GM12892 (cell line): ENCODE results near the gene TCF12.

ENCODE experiments used
- POLR2A ChIP-seq: IDR thresholded peaks from 2 replicates; pipeline ENCODE4 v1.6.1; 2011; ENCODE audit warnings: low read depth, low read length, control low read depth
- POLR2AphosphoS5 ChIP-seq: IDR thresholded peaks from 2 replicates; pipeline ENCODE4 v1.6.1; 2011; ENCODE audit warnings: low read depth, low read length, control low read depth

GRCh38 chr15:57196865-57197264 is 278.4 kb downstream of the TCF12 start:
- TF ChIP-seq POLR2A (no peak), POLR2AphosphoS5 (no peak)
